Thoracic aorta (tissue), 2 donors: Measurements from ENCODE around the gene BMPR1A. TPM values are rescaled to one million over a fixed set of nuclear protein-coding genes. Genes with fewer than 3 reads are reported as not detected.
A peak's percentile ranks its signal among the peaks of the same experiment; 100 is the strongest.

ENCODE experiments used
- ATAC-seq: fragments of 150-250 bp; one replicate; pipeline ENCODE4 v1.8.0; 2017; ENCODE audit warnings: low read depth; ENCODE audit not compliant: insufficient number of reproducible peaks, low FRiP score
- DNase-seq: peaks from one replicate; pipeline ENCODE4 v3.0.0-alpha.2; 2020; ENCODE audit warnings: low spot score
- H3K27ac ChIP-seq, 2 donors: fragments of 200-600 bp; sonication (generic); 1 replicate in 1 of 2; 2 replicates in 1 of 2; pipeline ENCODE4 v1.5.1; 2016; ENCODE audit warnings: mild to moderate bottlenecking in 2 of 2, moderate library complexity in 2 of 2
- H3K27me3 ChIP-seq: fragments of 200-600 bp; sonication (generic); replicated peaks from 2 replicates; pipeline ENCODE4 v1.6.0; 2016; ENCODE audit warnings: mild to moderate bottlenecking; ENCODE audit not compliant: insufficient read depth
- H3K36me3 ChIP-seq: fragments of 200-600 bp; sonication (generic); one replicate; pipeline ENCODE4 v1.5.1; 2016
- H3K4me1 ChIP-seq, 2 donors: fragments of 200-600 bp; sonication (generic); 1 replicate in 1 of 2; 2 replicates in 1 of 2; pipeline versions ENCODE4 v1.5.1 to v1.6.0; 2016; ENCODE audit warnings: low read depth in 2 of 2, mild to moderate bottlenecking in 1 of 2; ENCODE audit not compliant: control insufficient read depth in 1 of 2
- H3K4me3 ChIP-seq: fragments of 200-600 bp; sonication (generic); 2 replicates; pipeline ENCODE4 v1.5.1; 2016; ENCODE audit warnings: mild to moderate bottlenecking
- H3K9me3 ChIP-seq: fragments of 200-600 bp; sonication (generic); 2 replicates; pipeline ENCODE4 v1.5.1; 2016
- total RNA-seq, 2 donors: library from RNA; depleted of rRNA; stranded (reverse); fragments of >200 nt; gene quantifications; one replicate each; pipeline versions ENCODE4 v1.1.0 to v1.2.3, GENCODE V29; 2016
- TF ChIP-seq, protein P1 (sequence below): fragments of 200-600 bp; sonication (generic); IDR thresholded peaks from one replicate; pipeline ENCODE4 v1.5.1; 2019; ENCODE audit warnings: antibody characterized with exemption

The BMPR1A gene
- total RNA-seq, 2 donors from 2014 or later: 69.0 to 130 TPM

DNA sequence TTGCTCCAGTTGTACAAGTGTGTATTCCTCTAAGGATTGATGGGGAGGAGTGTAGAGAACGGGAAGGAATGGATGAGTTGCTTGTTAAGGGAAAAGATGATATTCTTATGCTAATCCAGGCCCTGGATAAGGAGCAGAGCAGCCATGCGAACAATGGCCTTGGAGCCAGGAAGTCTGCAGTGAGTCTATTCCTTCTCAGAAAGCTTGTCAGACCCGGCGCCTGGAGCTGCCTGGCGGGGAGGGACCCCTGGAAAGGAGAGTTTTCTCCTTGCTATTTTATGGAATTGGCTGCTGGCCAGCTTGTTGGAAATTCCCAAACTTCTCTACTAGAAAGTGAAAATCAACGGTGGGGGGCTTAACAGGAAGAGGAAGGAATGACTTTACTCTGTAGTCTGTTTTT lies 111.9 kb downstream of the BMPR1A start:
- H3K27me3 ChIP-seq: no peaks in the 10 kb centered on the region
- peaks cover 25 to 68% of the 10 kb centered on the region in 2 donors for H3K4me1 ChIP-seq
- H3K9me3 ChIP-seq: no peaks in the 10 kb centered on the region
- TF ChIP-seq, protein P1, sequence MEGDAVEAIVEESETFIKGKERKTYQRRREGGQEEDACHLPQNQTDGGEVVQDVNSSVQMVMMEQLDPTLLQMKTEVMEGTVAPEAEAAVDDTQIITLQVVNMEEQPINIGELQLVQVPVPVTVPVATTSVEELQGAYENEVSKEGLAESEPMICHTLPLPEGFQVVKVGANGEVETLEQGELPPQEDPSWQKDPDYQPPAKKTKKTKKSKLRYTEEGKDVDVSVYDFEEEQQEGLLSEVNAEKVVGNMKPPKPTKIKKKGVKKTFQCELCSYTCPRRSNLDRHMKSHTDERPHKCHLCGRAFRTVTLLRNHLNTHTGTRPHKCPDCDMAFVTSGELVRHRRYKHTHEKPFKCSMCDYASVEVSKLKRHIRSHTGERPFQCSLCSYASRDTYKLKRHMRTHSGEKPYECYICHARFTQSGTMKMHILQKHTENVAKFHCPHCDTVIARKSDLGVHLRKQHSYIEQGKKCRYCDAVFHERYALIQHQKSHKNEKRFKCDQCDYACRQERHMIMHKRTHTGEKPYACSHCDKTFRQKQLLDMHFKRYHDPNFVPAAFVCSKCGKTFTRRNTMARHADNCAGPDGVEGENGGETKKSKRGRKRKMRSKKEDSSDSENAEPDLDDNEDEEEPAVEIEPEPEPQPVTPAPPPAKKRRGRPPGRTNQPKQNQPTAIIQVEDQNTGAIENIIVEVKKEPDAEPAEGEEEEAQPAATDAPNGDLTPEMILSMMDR: no peak
- DNase-seq (no peak), ATAC-seq (no peak)
- H3K27ac ChIP-seq: peak overlapping the region; percentile 48 to 69
- H3K36me3 ChIP-seq: no peaks in the 10 kb centered on the region
- peak overlapping the region; percentile 41 for H3K4me3 ChIP-seq

- H3K4me3 ChIP-seq: no peak overlapping the region
- peaks cover 18 to 53% of the 10 kb centered on the region in 2 donors for H3K4me1 ChIP-seq
- no peaks in the 10 kb centered on the region for H3K36me3 ChIP-seq
- no peaks in the 10 kb centered on the region for H3K27me3 ChIP-seq
- no peaks in the 10 kb centered on the region for H3K9me3 ChIP-seq
- DNase-seq (no peak), ATAC-seq (no peak)
- TF ChIP-seq, protein P1: no peak
- no peak overlapping the region for H3K27ac ChIP-seq
Observed at GRCh38 chr10:86870679-86871078, 114.3 kb downstream of the BMPR1A start.

DNA sequence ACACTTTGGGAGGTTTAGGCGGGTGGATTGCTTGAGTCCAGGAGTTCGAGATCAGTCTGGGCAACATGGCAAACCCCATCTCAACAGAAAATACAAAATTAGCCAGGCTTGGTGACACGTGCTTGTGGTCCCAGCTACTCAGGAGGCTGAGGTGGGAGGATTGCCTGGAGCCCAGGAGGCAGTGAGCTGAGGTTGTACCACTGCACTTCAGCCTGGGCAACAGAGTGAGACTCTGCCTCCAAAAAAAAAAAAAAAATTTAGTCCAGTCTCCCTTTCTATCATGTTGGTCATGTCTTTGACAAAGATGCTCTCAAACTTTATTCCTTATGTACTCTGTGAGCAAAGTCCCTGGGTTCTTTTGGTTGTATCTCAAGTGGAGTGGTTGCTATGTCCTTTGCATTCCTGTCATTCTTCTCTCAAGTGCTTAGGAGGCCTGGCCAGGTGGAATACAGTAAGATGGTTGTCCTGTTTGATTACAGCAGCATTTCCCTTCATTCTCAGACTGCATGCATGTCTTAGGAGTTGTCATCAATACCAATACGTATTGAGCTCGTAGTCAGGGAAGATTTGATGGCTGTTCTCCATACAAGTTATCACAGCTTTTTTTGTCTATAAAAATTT lies 115.3 kb downstream of the BMPR1A start:
- Histone ChIP-seq H3K27ac (peak overlapping the region in 1 of 2 donors; percentile 15), H3K4me3 (no peak overlapping the region), H3K9me3 (no peaks in the 10 kb centered on the region), H3K36me3 (peaks cover 8% of the 10 kb centered on the region), H3K4me1 (peaks cover 16 to 54% of the 10 kb centered on the region in 2 donors), H3K27me3 (no peaks in the 10 kb centered on the region)
- no peak for ATAC-seq
- no peak for DNase-seq
- TF ChIP-seq, protein P1: no peak

- no peak for DNase-seq
- TF ChIP-seq, protein P1: no peak
- no peaks in the 10 kb centered on the region for H3K9me3 ChIP-seq
- no peak overlapping the region for H3K4me3 ChIP-seq
- H3K27me3 ChIP-seq: no peaks in the 10 kb centered on the region
- no peak overlapping the region for H3K27ac ChIP-seq
- ATAC-seq: no peak
- H3K4me1 ChIP-seq: peaks cover 16 to 45% of the 10 kb centered on the region in 2 donors
- peaks cover 8% of the 10 kb centered on the region for H3K36me3 ChIP-seq
Observed at GRCh38 chr10:86872757-86873156, 116.3 kb downstream of the BMPR1A start.

DNA sequence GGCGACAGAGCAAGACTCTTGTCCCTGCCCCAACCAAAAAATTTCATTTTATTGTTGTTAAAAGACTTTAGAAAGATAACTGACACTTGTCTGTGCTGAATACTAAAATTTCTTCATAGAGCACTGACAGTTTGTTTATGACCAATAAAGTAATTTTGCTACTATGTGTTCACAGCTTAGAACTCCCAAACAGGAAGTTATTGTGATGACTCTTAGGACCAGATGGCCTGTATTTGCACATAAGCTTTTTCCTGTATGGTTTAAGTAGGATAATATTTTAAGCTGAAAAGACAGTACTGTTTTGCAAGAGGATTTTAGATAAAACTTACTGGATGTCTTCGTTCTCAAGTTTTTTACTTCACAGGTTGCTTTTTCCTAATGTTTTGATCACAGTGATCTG lies 120.3 kb downstream of the BMPR1A start:
- Histone ChIP-seq H3K4me3 (no peak overlapping the region), H3K27me3 (no peaks in the 10 kb centered on the region), H3K27ac (no peak overlapping the region), H3K4me1 (peaks cover under 1 to 20% of the 10 kb centered on the region in 2 donors), H3K36me3 (peaks cover 8% of the 10 kb centered on the region), H3K9me3 (no peaks in the 10 kb centered on the region)
- DNase-seq (no peak), ATAC-seq (no peak)
- TF ChIP-seq, protein P1: no peak
